HCT116 (cell line): Measurements from ENCODE around the gene TAP1. TPM values are rescaled to one million over a fixed set of nuclear protein-coding genes. Genes with fewer than 3 reads are reported as not detected.

Experiments
- ATAC-seq: fragments of 200-7000 bp; cut with Tn5 transposase; 2 replicates; pipeline ENCODE4 v1.9.1; 2020; ENCODE audit warnings: mild to moderate bottlenecking, moderate library complexity
- BruUV-seq: library from RNA; stranded (reverse); fragments of 400-500 nt; replicated peaks from 2 replicates; lab custom pipeline; 2021; lab: Mats Ljungman, UMichigan
- CTCF ChIA-PET: fragments of 300-600 bp; sonication (Branson Sonifier 250); formaldehyde crosslinking; loops from one replicate; lab custom pipeline; 2021; ENCODE audit warnings: antibody characterized with exemption; lab: Charles Lee
- POLR2A ChIA-PET: fragments of 300-600, 350-600 bp; sonication (Branson Sonifier 250); formaldehyde crosslinking; loops from one replicate; lab custom pipeline; 2021; ENCODE audit warnings: antibody characterized with exemption; lab: Charles Lee
- RAD21 ChIA-PET, 2 experiments: fragments of 300-600 bp; sonication (Branson Sonifier 250); formaldehyde crosslinking; loops; one replicate each; lab custom pipeline; 2023; ENCODE audit warnings: low total read pairs in 2 of 2; ENCODE audit not compliant: uncharacterized antibody in 2 of 2, unreplicated experiment in 2 of 2, low non-redundant PET in 1 of 2; lab: Charles Lee
- DNase-seq: peaks from one replicate; pipeline ENCODE4 v3.0.0-alpha.2; 2010; ENCODE audit warnings: low read depth, low spot score
- H2AFZ ChIP-seq: fragments of 200-600 bp; shearing (Covaris generic), sonication (generic); 2 replicates; pipeline ENCODE4 v1.6.1; 2017; ENCODE audit warnings: low read depth, mixed run types, mixed read lengths, antibody characterized with exemption, low read length; ENCODE audit not compliant: poor library complexity, severe bottlenecking
- H3K27ac ChIP-seq: 2 replicates; pipeline ENCODE4 v1.5.1; 2012; ENCODE audit warnings: low read depth, low read length
- H3K27me3 ChIP-seq: fragments of 200-600 bp; sonication (generic); 2 replicates; pipeline ENCODE4 v1.6.1; 2016; ENCODE audit warnings: mixed run types, low read length, mixed read lengths; ENCODE audit not compliant: insufficient read depth
- H3K36me3 ChIP-seq, 2 experiments: fragments of 200-500 bp in 1 of 2; fragments of 200-600 bp in 1 of 2; sonication (Bioruptor generic) in 1 of 2; sonication (generic) in 1 of 2; 2 replicates each; pipeline versions ENCODE4 v1.5.1 to v1.6.1; 2014 to 2016; ENCODE audit warnings: low read length in 2 of 2, inconsistent platforms in 1 of 2, mixed read lengths in 1 of 2, mixed run types in 1 of 2; ENCODE audit not compliant: insufficient read depth in 2 of 2, control insufficient read depth in 1 of 2
- H3K4me1 ChIP-seq, 2 experiments: fragments of 200-600 bp in 1 of 2; sonication (generic) in 1 of 2; 2 replicates each; pipeline versions ENCODE4 v1.5.1 to v1.6.1; 2012 to 2017; ENCODE audit warnings: low read length in 2 of 2, inconsistent platforms in 1 of 2, mild to moderate bottlenecking in 1 of 2, mixed read lengths in 1 of 2, mixed run types in 1 of 2, moderate library complexity in 1 of 2; ENCODE audit not compliant: insufficient read depth in 2 of 2, control insufficient read depth in 1 of 2
- H3K4me2 ChIP-seq: fragments of 200-600 bp; sonication (generic); 2 replicates; pipeline ENCODE4 v1.6.1; 2017; ENCODE audit warnings: mixed run types, low read length, mixed read lengths
- H3K4me3 ChIP-seq, 2 experiments: fragments of 200-600 bp in 1 of 2; sonication (generic) in 1 of 2; replicated peaks in 1 of 2; 2 replicates each; pipeline ENCODE4 v1.5.1; 2011 to 2016; ENCODE audit warnings: low read length in 2 of 2, control low read depth in 1 of 2, low read depth in 1 of 2, mild to moderate bottlenecking in 1 of 2, mixed read lengths in 1 of 2, mixed run types in 1 of 2
- H3K79me2 ChIP-seq: fragments of 200-600 bp; sonication (generic); 2 replicates; pipeline ENCODE4 v1.6.1; 2017; ENCODE audit warnings: mild to moderate bottlenecking, mixed run types, low read length, moderate library complexity, mixed read lengths; ENCODE audit not compliant: insufficient read depth
- H3K9ac ChIP-seq: fragments of 200-600 bp; sonication (generic); 2 replicates; pipeline ENCODE4 v1.6.1; 2016; ENCODE audit warnings: low read length, mixed read lengths
- H3K9me2 ChIP-seq: fragments of 200-600 bp; sonication (generic), shearing (Covaris generic); 2 replicates; pipeline ENCODE4 v1.6.1; 2017; ENCODE audit warnings: mixed run types, mild to moderate bottlenecking, moderate library complexity; ENCODE audit not compliant: insufficient read depth
- H3K9me3 ChIP-seq, 2 experiments: fragments of 200-500 bp in 1 of 2; fragments of 200-600 bp in 1 of 2; sonication (Bioruptor generic) in 1 of 2; sonication (generic) in 1 of 2; 2 replicates each; pipeline ENCODE4 v1.6.1; 2014 to 2017; ENCODE audit warnings: low read length in 2 of 2, mixed read lengths in 2 of 2, inconsistent platforms in 1 of 2, low read depth in 1 of 2, mild to moderate bottlenecking in 1 of 2, mixed run types in 1 of 2, moderate library complexity in 1 of 2; ENCODE audit not compliant: control insufficient read depth in 1 of 2, insufficient read depth in 1 of 2
- H4K20me1 ChIP-seq: fragments of 200-600 bp; sonication (generic), shearing (Covaris generic); 2 replicates; pipeline ENCODE4 v1.6.1; 2017; ENCODE audit warnings: mixed run types, mild to moderate bottlenecking, moderate library complexity; ENCODE audit not compliant: insufficient read depth
- ATF3 ChIP-seq: IDR thresholded peaks from 2 replicates; pipeline ENCODE4 v1.6.1; 2012
- CBX3 ChIP-seq: IDR thresholded peaks from 2 replicates; pipeline ENCODE4 v1.6.1; 2012; ENCODE audit warnings: low read depth
- CTCF ChIP-seq, 3 experiments: fragments of 200-600 bp in 1 of 3; sonication (generic) in 1 of 3; IDR thresholded peaks in 2 of 3; conservative IDR thresholded peaks in 1 of 3; 2 replicates each; pipeline ENCODE4 v1.5.1; 2012 to 2017; ENCODE audit warnings: low read depth in 2 of 3, low read length in 2 of 3, antibody characterized with exemption in 1 of 3, borderline replicate concordance in 1 of 3, control low read depth in 1 of 3, mild to moderate bottlenecking in 1 of 3, mixed read lengths in 1 of 3, mixed run types in 1 of 3, moderate library complexity in 1 of 3; ENCODE audit not compliant: insufficient read depth in 1 of 3
- ELF1 ChIP-seq: IDR thresholded peaks from 2 replicates; pipeline ENCODE4 v1.6.1; 2012; ENCODE audit warnings: low read depth, borderline replicate concordance
- JUND ChIP-seq: IDR thresholded peaks from 2 replicates; pipeline ENCODE4 v1.6.1; 2012
- RAD21 ChIP-seq: IDR thresholded peaks from 2 replicates; pipeline ENCODE4 v1.6.1; 2012; ENCODE audit warnings: low read depth, mild to moderate bottlenecking
- ZFX ChIP-seq: fragments of 450-650 bp; IDR thresholded peaks from 2 replicates; pipeline ENCODE4 v1.6.1; 2017
- intact Hi-C: fragments of 100-400 bp; cut with micrococcal nuclease; formaldehyde crosslinking; loops from 2 replicates; pipeline ENCODE4 v1.10.0; 2022
- total RNA-seq: library from RNA; stranded (reverse); gene quantifications from one replicate; pipeline ENCODE4 v1.2.1, GENCODE V29; 2021; ENCODE audit not compliant: unreplicated experiment

The TAP1 gene
- total RNA-seq, 1 experiment from 2014 or later: 32.2 TPM

GRCh38 chr6:32827025-32827424 is 26.5 kb downstream of the TAP1 start:
- intact Hi-C loops: no loop called here
- POLR2A ChIA-PET: interaction anchor here (2.5 kb wide), 1 partner anchor 11 kb away, joined by 10 read pairs; the partner anchor contains the start of gene TAP2
- BruUV-seq: no TSS peak

GRCh38 chr6:32825966-32826365 is 27.5 kb downstream of the TAP1 start:
- Histone ChIP-seq H3K36me3 (peaks cover 8 to 12% of the 10 kb centered on the region in 2 experiments; a peak in 2 of 4 replicates), H3K9me2 (no peaks in the 10 kb centered on the region), H3K27ac (no peak overlapping the region), H3K79me2 (no peaks in the 10 kb centered on the region), H3K27me3 (no peaks in the 10 kb centered on the region), H3K4me1 (no peaks in the 10 kb centered on the region)
- CTCF ChIA-PET: interaction anchor here (0.7 to 6.3 kb wide), 12 partner anchors 13 to 158 kb away, joined by 3 to 55 read pairs (median 4); partner anchors contain the start of genes HLA-DMA, PSMB9, TAP1 and TAP2
- no peak for TF ChIP-seq CBX3
- peak; percentile 71 for TF ChIP-seq RAD21
- TF ChIP-seq ELF1: no peak
- TF ChIP-seq CTCF (IDR thresholded peaks at IDR 0.05 in 2 of 3, conservative IDR thresholded peaks at IDR 0.05 in 1 of 3; ENCODE audit: borderline replicate concordance in 1 of 3, insufficient read depth in 1 of 3, low read depth in 2 of 3, low read length in 2 of 3): peak; percentile 27 to 44 (median 34); a peak in 4 of 6 replicates
- TF ChIP-seq, all 23 proteins: peak for 2
- POLR2A ChIA-PET: interaction anchor here (1.3 kb wide), 1 partner anchor 9 kb away, joined by 3 read pairs; the partner anchor contains the start of gene HLA-DOB
- DNase-seq (no peak), ATAC-seq (peak; percentile 52)
- BruUV-seq: no TSS peak
- no peak overlapping the region for H3K4me2 ChIP-seq
- H2AFZ ChIP-seq: no peak overlapping the region
- intact Hi-C loops: loop anchor here (1.0 kb wide), 1 partner anchor 42 kb away; no protein-coding TSS in a partner anchor
- H3K4me3 ChIP-seq: no peak overlapping the region
- no peaks in the 10 kb centered on the region for H3K9me3 ChIP-seq
- no peak overlapping the region for H3K9ac ChIP-seq
- RAD21 ChIA-PET: interaction anchor here (0.8 to 1.5 kb wide), 3 partner anchors 12 to 42 kb away, joined by 3 to 6 read pairs (median 3); partner anchors contain the start of gene TAP2 (in 1 of the 2)
- H4K20me1 ChIP-seq: no peaks in the 10 kb centered on the region

More at GRCh38 chr6:32827025-32827424, 26.5 kb downstream of the TAP1 start:
- Histone ChIP-seq H4K20me1 (no peaks in the 10 kb centered on the region), H3K9me3 (no peaks in the 10 kb centered on the region), H3K4me2 (no peak overlapping the region), H3K9ac (no peak overlapping the region), H3K79me2 (no peaks in the 10 kb centered on the region), H3K4me3 (no peak overlapping the region), H3K27me3 (no peaks in the 10 kb centered on the region), H3K36me3 (peaks cover 12 to 22% of the 10 kb centered on the region in 2 experiments; a peak in 2 of 4 replicates), H3K27ac (no peak overlapping the region), H3K4me1 (no peaks in the 10 kb centered on the region), H3K9me2 (no peaks in the 10 kb centered on the region), H2AFZ (no peak overlapping the region)
- ATAC-seq (no peak), DNase-seq (no peak)
- ChIA-PET RAD21 (no interaction called here), CTCF (interaction anchor here (1.6 to 6.3 kb wide), 6 partner anchors 12 to 157 kb away, joined by 4 to 55 read pairs (median 14); partner anchors contain the start of gene TAP2)
- TF ChIP-seq JUND (no peak), CBX3 (no peak), ZFX (no peak), ATF3 (no peak)
